HG02970 (cell line): Measurements from ENCODE around the gene AHCYL2.
"Not testable (repeated sequence)": the region's sequence is repeated elsewhere in the genome, so short reads cannot be mapped to it uniquely, and the experiment has no call there.

Experiments
- ATAC-seq: cut with Tn5 transposase; IDR thresholded peaks from one replicate; pipeline ENCODE4 v1.9.1; 2021; ENCODE audit warnings: mild to moderate bottlenecking, moderate library complexity, moderate number of reproducible peaks; ENCODE audit not compliant: unreplicated experiment, low FRiP score

Gene AHCYL2

DNA sequence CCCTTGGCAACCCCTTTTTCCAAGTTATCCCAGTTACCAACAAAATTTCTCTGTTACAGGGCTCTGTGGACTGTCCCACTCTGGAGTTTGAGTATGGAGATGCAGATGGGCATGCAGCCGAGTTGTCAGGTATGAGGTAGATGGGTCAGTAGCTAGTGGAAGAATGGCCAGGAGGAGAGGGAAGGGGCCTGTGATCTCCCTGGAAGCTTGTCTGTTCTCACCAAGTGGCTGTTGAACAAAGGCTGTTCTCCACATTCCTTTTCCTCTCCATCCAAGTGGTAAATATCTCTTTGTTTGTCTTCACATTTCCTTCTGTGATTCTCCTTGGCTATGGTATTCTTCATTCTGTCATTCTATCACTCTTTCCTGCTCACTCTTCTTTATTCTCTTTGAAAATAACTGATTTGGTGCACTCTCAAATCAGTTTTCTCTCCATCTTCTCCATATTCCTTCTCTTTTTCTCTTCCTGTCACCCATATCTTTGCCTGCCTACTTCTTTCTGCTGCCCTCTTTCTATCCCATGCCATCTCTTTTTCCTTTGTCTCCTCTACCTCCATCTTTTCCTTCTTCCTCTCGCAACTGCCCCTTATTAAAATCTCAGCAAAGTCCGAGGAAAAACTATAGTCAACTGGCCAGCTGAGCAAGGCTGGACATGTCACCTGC, 215.3 kb downstream of the AHCYL2 start:
- no peak for ATAC-seq

DNA sequence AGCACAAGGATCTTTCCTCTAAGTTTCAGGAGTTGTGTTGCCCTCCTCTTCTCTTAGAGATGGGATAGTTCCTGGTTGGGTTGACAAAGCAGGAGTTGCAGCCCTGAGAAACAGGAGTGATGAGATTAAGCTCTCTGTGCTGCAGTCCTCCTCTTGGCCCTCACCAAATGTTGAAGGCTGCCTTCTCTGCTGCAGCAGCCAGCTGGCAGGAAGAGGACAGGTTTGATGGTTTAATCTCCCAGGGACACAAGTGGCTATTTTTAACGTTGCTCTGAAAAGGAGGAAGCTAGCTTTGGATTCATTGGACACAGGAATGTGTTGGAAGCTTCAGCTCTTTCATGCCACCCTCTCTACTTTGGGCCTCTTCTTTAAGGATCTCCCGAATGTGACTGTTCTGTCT, 218.8 kb downstream of the AHCYL2 start:
- no peak for ATAC-seq

DNA sequence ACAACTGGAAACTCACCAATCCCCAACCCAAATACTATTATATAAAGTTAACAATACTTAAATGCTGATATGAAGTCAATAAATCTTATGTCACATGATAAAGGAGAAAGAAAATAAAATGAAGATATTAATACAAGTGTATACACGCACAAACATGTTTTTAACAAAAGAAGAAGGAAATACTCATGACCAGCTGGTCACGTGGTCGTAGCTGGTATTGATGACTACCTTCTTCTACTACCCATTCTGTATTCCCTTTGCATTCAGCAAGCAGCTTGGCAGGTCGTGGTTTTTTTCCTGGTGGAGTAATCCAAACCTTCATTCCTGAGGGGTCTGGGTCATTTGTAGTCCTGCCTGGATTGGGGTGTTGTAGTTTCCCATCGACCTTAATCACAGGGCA, 219.9 kb downstream of the AHCYL2 start:
- ATAC-seq: not testable (repeated sequence)

DNA sequence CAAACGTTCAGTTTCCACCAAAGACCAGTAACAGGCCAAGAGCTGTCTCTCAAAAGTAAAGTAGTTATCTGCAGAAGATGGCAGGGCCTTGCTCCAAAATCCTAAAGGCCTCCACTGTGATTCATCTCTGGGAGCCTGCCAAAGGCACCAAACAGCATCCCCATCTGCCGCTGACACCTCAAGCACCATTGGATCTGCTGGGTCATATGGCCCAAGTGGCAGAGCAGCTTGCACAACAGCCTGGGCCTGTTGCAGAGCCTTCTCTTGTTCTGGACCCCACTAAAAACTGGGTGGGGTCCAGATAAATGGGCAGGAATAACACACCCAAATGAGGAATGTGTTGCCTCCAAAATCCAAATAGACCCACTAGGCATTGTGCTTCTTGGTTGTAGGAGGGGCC, 222.1 kb downstream of the AHCYL2 start:
- ATAC-seq: not testable (repeated sequence)

DNA sequence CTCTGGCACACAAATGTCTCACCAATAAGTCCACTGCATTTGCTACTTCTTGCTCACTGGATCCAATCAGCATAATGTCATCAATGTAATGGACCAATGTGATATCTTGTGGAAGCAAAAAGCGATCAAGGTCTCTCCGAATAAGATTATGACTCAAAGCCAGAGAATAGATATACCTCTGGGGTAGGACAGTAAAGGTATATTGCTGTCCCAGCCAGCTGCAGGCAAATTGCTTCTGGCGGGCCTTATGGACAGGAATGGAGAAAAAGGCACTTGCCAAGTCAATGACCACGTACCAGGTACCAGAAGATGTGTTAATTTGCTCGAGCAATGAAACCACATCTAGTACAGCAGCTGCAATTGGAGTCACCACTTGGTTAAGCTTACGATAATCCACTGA, 222.6 kb downstream of the AHCYL2 start:
- ATAC-seq: not testable (repeated sequence)

DNA sequence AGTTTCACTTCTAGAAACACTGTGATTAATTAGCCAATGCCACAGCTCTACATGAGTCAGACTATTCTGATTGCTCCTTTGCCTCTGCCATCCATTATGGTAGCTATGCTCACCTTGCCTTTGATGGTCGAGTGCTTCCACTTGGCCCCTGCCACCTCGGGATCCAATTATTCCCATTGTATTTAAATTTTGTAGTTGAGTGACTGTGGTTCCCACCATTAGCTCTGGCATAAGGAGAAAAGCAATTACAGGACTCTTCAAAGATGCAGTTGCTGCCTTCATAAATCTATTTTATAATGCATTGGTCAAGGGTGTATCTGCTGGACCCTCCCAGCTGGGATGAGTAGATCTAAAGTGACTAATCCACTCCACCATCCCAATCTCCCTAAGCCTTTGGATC, 223.8 kb downstream of the AHCYL2 start:
- not testable (repeated sequence) for ATAC-seq

DNA sequence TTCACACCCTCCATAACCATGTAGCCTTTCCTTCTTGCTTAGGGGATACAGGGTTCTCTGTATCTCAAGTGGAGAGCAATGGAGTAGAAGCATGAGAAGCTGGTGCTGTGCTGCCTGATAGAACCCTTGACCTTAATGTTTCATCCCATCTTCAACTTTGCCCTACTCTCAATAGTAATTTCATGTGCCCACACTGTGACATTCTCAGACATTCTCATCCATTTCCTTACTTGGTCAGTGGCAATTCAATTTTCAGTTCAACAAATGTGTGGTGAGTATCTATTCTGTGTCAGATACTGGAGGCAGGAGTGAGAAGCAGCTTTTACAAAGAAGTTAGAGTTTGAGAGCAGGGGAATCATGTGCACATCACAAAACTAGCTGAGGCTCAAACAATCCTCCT, 225.5 kb downstream of the AHCYL2 start:
- ATAC-seq: no peak

DNA sequence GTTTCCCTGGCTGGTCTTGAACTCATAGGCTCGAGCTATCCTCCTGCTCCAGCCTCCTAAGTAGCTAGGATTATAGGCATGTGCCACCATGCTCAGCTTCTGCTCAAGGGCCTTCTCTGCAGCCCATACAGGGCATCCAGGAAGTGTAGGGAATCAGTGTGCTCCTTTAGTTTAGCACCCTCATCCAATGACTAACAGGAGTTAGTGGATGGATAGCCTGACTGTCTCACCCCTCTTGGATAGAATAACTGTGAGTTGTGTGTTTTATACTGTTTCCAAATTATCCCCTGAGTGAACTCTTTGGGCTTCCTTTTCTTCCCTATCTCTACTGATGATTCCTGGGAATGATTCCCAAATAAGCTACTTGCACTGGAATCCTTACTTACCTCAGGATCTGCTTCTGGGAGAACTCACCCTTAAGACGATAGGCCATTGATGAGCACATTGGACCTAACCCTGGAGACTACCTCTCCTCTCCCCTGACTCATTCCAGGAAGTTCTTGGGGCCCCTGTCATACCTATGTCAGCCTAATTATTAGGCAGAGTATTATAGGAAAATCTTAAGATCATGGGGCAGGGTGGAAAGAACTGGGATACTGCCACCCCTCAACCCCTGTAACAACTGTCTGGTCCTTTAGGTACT, 227.9 kb downstream of the AHCYL2 start:
- ATAC-seq: no peak

DNA sequence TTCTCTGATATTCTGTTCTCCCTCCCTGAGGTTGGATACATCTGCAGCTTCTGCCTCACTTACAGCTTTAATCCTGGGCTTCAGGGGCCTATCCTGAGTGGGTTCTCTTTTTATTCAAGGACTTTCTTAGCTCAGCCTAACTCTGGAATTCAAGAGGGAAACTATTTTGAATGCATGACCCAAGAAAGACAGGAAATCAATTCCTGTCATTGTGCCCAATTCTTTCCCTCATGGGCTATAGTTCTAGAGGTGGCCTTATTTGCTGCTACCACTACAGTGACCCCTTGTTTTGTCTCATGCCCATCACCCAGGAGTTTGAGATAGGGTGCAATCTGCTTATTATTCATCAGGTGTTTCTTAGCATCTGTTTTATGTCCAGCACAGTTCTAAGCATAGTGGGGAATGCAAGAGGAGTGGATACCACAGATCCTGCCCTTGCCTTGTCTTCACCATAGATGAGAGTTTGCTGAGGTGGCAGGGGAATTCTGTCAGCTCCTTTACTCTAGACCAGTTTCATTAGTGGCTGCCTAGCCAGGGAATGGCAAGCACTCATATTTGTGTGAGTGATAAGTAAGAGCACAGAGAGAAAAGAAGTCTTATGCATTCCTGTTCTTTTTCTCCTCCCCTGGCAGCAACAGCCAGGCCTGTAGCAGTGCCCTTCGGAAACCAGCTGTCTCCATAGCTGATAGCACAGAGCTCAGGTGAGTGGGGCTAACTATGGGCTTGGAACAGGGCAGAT, 228.8 kb downstream of the AHCYL2 start:
- no peak for ATAC-seq

DNA sequence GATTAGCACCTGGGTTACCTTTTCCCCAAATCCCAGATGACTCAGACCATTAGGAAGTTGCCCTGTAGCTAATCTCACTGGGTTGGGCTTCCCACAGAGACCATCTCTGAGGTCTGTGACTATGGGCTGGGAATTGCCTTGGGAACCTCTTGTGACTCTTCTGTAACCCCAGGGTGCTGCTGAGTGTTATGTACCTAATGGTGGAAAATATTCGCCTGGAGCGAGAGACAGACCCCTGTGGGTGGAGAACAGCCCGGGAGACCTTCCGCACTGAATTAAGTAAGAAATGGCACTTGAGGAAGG, 229.4 kb downstream of the AHCYL2 start:
- ATAC-seq: no peak

DNA sequence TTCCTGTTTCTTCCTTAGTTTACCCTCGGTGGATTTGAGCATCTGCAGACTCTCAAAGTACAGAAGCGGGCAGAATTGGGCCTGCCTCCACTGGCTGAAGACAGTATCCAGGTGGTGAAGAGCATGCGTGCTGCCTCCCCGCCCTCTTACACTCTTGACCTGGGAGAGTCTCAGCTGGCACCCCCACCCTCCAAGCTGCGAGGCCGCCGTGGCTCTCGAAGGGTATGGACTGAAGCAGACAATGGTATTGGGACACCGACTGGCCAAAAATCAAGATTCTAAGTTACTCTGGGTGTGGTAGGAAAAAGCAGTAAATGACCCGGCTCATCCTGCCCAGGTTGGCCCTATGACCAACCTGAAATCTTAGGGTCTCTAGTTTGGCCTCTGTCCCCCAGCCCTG, 231.6 kb downstream of the AHCYL2 start:
- ATAC-seq: no peak

DNA sequence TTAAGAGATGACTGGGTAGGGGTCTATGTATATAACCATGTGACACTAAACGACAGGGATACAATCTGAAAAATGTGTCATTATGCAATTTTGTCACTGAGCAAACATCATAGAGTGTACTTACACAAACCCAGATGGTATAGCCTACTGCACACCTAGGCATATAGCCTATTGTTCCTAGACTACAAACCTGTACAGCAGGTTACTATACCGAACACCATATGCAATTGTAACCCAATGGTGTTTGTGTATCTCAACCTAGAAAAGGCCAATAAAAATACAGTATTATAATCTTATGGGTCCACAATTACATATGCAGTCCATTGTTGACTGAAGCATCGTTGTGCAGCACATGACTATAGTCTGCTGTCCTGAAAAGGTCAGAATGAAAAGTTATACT, 232.3 kb downstream of the AHCYL2 start:
- no peak for ATAC-seq

DNA sequence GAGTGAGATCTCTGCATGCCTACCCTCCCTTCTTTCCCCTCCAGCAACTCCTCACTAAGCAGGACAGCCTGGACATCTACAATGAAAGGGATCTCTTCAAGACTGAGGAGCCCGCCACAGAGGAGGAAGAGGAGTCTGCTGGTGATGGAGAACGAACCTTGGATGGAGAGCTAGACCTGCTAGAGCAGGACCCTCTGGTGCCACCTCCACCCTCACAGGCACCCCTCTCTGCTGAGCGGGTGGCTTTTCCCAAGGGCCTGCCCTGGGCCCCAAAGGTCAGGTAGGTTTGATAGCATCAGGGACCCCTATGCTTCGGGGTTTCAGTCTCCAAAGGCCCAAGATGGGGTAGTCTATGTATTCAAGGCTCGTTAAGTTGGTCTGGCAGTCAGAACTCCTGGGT, 233.3 kb downstream of the AHCYL2 start:
- ATAC-seq: no peak

DNA sequence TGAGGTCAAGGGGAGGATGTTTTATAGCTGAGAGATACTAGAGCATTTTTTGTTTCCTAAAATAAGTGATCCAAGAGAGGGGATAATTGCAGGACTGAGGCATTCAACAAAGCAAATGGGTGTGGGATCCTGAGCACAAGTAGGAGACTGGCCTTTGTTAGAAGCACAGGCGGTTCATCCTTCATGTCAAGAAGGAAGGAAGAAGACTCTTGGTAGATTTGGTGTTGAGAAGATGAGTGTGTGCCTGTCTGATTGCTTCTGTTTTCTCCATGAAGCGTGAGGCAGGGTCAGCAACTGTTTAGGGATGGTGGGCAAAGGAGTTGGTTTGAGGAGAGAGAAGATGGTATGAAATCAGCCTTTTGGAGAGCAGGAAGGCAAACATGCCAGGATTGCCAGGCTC, 237.0 kb downstream of the AHCYL2 start:
- no peak for ATAC-seq

DNA sequence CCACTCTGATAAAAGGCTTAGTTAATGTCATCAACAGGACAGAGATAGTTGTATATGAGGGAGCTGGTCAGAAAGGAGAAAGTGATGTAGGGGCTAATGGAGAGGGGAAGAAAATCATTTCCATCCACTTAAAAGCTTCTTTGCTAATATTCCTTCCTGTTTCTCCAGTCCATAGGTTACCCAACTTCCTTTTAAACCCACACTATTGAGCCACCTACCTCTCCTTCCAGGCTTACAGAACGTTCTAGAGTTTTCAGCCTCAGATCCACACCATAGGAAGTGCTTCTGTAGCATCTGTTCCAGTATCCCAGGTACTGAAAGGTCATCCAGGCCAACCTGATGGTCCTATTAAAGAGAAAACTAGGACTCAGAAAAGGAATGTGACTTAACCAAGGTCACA, 237.6 kb downstream of the AHCYL2 start:
- ATAC-seq: no peak

DNA sequence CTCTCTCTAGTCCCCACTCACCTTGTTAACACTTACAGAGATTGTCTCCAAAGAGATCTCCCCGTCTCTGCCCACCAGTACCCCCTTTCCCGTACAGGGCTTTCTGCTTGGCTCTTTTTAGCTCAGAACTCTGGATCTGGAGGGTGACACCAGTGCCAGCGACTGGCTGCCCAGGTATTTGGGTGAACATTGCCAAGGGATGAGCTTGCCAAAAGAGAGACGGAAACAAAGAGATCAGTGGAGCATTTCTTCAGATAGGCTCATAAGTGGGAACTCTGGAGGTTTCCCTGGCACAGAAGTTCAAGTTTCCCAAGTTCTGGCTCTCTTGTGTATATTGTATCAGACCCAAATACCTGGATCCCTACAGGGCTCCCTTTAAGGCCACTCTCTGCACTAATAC, 239.4 kb downstream of the AHCYL2 start:
- ATAC-seq: no peak

DNA sequence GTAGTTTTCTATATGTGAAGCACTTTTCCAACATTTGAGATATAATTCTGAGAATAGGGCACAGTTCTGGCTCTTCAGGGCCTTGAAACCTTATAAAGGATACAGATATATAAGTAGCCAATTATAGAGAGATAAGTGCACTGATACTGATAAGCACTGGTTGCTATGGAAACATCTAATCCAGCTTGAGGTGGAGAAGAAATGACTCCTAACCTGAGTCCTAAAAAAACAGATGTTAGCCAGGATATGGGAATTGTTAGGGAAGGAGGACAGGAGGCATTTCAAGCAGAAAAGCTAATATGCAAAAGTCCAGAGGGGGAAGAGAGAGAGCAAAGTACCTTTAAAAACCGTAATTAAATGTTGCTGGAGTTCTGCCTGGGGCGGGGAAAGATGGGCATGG, 240.2 kb downstream of the AHCYL2 start:
- no peak for ATAC-seq

DNA sequence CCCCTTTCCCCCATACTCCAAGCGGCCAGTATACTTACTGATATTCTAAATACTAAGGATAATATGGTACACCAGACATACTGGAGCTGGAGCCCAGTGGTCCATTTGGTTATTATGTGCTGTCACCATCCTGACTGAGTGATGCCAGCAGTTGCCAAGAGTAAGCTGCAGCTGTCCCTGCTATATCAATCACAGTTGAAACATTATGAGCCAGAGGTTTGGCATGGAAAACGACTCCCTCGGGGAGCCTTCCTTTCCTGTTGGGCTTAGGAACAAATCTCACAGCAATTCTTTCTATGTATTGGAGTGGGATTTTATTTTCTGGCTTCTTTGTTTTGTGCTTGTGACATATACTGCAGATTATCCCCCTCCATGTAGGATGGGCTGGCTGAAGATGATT, 242.0 kb downstream of the AHCYL2 start:
- ATAC-seq: no peak

DNA sequence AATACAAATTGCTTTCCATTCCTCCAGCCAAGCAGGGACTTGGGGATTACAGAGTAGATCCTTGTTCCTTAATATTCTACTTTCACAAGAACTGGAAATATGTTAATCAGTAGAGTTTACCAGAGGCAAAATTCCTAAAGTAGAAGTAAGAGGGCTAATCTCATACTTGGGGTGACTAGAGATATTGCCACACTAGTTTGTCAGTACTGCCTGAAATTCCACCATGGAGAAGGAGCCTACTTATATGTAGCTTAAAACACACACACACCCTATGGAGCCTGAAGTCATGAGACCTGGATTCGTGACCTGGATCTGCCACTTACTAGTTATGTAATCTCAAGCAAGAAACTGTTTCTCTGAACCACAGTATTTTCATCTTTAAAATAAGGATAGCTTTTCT, 243.3 kb downstream of the AHCYL2 start:
- ATAC-seq: no peak

DNA sequence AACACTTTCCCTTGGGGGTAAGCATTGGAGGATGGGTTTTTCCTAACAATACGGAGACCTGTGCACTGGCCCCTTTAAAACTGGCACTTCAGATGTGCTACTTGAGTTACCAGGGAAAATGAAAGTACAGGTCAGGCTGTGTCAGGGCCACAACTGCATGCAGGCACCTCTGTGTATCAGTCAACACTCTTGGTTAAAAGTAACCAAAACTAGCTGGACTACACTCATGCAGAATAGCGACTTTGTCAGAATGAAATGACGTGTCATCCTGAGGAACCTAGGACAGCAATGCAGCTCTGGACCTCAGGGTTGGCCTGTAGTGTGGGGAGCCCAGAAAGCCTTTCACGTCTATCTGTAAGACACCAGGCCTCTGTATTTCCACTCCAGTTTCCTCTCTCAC, 243.7 kb downstream of the AHCYL2 start:
- no peak for ATAC-seq

DNA sequence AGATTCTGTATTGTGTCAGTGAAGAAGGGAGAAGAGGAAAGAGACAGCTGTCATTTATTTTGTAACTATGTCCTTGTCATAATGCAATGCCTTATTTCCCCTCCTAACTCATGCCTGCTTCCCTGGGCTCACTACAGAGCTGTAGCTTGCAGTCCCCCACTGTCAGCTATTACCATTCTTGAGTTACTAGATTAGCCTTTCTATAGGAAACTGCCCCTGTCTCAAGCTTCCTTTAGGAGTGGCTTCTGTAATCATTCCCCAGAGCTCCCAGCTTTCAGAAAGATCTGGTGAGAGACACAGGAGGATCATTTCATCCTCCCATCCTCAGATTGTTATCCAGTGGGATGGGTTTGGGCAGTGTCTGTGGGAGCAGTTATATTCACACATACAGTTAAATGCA, 245.1 kb downstream of the AHCYL2 start:
- no peak for ATAC-seq

DNA sequence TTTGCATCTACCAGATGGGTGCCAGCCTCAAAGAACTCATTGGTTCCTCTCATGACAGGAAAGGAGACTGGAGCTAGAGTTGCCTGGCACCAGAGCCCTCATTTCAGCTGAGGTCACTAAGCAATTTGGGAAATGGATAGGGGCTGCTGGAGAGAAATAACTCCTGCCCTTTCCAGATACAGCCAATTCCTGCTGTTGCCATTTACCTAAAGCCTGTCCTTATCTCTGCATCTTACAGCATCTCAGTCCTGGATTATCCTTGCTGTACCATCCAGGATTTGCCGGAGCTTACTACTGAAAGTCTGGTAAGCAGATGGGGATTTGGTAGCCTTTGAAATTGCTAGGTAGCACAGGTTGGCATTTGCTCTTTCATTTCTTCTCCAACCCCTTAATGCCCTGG, 245.6 kb downstream of the AHCYL2 start:
- no peak for ATAC-seq
